AML-193 (cell line): ENCODE results near the gene RNF224.
"Not testable (repeated sequence)": the region's sequence is repeated elsewhere in the genome, so short reads cannot be mapped to it uniquely, and the experiment has no call there.

Source experiments
- DNase-seq, 2 experiments: peaks; one replicate each; lab custom pipeline; 2025; lab: John Stamatoyannopoulos, UW

Gene RNF224

DNA sequence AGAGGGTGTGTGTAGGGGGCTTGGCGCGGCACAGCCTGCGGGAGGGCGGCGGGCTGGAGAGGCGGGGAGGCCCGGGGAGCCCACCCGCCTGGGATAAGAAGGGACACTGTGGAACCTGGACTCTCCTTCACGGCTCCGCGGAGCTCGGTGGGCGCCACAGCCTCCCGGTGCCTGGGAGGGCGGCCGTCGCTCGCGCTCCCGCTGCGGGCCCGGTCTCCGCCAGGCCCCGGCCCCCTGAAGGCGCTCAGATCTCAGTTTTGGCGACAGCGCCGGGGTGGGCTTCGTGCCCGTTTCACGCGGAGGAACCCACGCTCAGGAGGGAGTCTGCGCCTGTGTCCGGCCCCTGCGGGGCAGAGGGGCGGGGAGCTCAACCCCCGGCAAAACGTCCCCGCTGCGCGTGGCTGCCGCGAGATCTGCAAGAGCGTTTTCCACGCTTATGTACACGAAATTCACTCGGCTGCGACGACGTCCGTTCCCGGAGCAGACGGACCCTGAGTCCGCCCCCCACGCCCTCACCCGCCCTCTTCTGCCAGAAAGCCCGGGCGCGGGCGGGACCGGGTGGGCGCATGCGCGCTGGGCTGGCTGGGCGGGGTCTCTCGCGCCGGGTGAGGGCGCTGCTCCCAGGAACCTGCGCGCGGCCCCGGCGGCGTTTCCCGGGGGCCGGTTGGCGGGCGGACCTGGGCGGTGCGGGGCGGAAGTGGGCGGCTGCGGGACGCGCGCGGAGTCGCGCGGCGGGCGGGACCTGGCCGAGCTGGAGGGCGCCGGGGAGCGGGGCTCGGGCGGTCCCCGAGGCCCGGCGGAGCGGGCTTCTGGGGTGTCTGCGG lies 27.5 kb downstream of the RNF224 start, which contains the start of gene NELFB:
Gene NELFB, plus strand, starts transcription at position 704 of the 824 bp plus-strand sequence.
- DNase-seq, result peak; percentile 54 to 68

DNA sequence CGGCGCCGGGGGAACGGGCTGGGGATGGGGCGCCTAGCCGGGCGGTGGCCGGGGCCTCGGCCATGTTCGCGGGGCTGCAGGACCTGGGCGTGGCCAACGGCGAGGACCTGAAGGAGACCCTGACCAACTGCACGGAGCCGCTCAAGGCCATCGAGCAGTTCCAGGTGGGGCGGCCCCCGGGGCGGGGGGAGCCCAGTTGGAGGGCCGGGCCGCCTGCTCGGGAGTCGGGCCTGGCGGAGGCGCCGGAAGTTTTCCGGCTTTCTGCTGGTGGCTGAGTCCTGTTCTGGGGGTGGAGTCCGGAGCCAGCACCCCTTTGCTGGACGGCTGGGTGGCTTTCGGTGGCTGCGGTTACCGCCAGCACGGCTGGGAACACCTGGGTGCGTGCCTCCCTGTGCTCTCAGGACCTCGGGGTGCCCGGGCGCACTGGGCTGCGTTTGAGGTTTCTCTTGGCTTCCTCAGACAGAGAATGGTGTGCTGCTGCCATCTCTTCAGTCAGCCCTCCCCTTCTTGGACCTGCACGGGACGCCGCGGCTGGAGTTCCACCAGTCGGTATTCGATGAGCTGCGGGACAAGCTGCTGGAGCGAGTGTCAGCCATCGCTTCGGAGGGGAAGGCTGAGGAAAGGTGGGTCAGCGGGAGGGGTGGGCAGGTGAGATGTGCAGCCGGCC lies 28.3 kb downstream of the RNF224 start:
- peak in 1 of 2 experiments; percentile 13 for DNase-seq

DNA sequence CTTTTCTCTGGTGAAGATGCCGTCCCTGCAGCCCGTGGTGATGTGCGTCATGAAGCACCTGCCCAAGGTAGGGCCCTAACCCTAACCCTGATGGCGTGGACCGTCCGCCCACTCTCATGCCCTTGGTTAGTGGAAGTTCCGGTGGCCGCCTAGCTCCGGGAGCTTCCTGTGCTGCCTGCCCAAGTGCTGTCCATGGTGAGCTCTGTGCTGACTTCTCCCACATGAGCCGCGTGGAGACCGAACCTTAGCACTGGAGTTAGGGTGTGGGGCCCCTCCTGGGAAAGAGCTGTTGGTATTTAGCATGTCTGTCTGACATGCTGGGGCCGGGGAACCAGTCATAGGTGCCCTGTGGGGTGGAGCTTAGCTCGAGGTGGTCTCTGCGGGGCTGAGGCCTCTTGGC lies 29.1 kb downstream of the RNF224 start:
- DNase-seq, result no peak

DNA sequence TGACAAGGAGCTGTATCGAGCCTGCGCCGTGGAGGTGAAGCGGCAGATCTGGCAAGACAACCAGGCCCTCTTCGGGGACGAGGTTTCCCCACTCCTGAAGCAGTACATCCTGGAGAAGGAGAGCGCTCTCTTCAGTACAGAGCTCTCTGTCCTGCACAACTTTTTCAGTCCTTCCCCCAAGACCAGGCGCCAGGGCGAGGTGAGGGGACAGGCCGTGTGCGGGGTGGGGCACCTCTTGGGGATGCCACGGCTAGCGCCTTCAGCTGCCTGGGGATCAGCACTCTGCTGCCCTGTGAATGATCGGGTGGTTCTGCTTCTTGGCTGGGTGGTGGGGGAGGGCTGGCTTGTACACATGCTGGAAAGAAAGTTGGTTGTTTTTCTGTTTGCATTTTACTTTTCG lies 29.6 kb downstream of the RNF224 start:
- DNase-seq, result no peak

DNA sequence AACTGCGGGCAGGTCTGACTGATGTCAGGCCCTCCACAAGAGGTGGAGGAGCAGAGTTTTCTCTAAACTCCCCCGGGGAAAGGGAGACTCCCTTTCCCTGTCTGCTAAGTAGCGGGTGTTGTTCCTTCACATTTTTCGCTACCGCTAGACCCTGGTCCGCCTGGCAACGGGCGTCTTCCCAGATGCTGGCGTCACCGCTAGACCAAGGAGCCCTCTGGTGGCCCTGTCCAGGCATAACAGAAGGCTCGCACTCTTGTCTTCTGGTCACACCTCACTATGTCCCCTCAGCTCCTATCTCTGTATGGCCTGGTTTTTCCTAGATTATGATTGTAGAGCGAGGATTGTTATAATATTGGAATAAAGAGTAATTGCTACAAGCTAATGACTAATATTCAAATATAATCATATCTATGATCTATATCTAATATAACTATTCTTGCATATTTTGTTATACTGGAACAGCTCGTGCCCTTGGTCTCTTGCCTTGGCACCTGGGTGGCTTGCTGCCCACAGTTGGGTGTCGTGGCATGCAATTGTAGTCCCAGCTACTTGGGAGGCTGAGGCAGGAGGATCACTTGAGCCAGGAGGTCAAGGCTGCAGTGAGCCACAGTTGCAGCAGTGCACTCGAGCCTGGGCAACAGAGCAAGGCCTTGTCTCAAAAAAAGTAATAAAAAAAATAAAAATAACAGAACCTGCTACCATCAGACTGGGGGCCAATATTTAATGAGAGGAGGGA lies 35.0 kb downstream of the RNF224 start:
- DNase-seq, result not testable (repeated sequence)

DNA sequence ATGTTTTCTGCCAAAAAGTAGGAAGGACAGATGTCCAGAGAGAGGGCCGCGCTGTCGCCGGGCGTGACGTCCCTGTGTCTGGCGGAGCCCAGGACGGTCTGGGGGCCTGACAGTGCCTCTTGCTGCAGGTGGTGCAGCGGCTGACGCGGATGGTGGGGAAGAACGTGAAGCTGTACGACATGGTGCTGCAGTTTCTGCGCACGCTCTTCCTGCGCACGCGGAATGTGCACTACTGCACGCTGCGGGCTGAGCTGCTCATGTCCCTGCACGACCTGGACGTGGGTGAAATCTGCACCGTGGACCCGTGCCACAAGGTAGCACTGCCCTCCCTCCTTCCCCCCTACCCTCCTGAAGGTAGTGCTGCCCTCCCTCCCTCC lies 35.6 kb downstream of the RNF224 start:
- no peak for DNase-seq

DNA sequence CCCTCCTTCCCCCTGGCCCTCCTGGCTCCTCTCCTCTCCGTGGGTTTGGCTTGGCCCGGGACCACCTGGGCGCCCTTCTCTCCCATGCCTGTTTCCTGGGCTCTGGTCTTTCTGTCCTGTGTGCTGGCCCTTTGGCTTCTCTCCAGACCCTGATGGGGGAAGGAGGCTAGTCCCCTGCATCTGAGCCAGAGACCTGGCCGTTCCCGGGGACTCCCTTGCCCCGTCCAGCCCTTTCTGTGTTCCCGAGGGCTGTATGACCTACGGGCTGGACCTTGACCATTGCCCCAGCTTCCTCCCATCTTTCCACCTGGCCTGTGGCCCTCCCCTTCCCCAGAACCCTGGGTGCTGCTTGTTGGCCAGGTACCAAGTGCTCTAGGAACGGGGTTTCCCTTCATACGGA lies 36.2 kb downstream of the RNF224 start:
- no peak for DNase-seq

DNA sequence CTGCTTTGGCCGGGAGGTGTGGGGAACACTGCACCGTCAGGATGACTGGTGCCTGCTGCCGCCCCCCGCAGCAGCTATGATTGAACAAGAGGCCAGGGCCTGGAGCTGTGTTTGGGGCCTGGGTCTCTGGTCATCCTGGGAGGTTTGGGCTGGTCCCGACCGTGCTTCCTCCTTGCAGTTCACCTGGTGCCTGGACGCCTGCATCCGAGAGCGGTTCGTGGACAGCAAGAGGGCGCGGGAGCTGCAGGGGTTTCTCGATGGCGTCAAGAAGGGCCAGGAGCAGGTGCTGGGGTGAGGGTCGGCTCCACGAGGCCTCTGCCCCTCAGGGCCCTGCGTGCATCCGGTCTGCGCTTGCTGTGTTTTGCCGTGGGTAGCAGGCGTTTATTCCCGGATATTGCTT lies 36.8 kb downstream of the RNF224 start:
- no peak for DNase-seq

DNA sequence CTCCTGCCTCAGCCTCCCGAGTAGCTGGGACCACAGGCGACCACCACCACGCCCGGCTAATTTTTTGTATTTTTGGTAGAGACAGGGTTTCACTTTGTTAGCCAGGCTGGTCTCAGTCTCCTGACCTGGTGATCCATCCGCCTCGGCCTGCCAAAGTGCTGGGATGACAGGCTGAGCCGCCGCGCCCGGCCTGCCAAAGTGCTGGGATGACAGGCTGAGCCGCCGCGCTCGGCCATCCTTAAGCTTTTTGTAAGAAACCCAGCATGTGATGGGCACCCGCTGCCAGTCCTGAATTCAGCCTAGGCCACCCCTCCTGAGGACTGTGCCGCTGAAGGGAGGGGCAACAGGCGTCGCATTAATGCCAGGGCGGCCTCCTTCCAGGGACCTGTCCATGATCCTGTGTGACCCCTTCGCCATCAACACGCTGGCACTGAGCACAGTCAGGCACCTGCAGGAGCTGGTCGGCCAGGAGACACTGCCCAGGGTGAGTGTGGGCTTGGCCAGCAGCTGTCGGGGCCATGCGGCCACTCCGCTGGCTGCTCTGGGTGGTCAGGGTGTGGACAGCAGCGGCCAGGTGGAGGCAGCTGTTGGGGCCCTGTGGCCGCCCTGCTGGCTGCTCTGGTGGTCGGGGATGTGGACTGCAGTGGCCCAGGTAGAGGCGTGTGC lies 38.3 kb downstream of the RNF224 start:
- DNase-seq, result no peak

DNA sequence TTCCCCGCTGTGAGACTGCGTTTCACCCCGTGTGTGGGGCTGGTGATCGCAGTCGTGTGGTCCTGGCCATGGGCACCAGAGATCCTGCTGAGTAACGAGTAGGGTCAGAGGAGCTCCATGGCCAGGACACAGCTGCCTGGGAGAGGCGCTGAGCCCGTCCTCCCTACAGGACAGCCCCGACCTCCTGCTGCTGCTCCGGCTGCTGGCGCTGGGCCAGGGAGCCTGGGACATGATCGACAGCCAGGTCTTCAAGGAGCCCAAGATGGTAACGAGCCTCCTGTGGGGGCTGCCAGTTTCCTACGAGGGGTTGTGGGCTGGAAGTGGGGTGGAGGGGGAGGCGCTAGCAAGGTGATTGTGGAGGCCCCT lies 38.8 kb downstream of the RNF224 start:
- no peak for DNase-seq

DNA sequence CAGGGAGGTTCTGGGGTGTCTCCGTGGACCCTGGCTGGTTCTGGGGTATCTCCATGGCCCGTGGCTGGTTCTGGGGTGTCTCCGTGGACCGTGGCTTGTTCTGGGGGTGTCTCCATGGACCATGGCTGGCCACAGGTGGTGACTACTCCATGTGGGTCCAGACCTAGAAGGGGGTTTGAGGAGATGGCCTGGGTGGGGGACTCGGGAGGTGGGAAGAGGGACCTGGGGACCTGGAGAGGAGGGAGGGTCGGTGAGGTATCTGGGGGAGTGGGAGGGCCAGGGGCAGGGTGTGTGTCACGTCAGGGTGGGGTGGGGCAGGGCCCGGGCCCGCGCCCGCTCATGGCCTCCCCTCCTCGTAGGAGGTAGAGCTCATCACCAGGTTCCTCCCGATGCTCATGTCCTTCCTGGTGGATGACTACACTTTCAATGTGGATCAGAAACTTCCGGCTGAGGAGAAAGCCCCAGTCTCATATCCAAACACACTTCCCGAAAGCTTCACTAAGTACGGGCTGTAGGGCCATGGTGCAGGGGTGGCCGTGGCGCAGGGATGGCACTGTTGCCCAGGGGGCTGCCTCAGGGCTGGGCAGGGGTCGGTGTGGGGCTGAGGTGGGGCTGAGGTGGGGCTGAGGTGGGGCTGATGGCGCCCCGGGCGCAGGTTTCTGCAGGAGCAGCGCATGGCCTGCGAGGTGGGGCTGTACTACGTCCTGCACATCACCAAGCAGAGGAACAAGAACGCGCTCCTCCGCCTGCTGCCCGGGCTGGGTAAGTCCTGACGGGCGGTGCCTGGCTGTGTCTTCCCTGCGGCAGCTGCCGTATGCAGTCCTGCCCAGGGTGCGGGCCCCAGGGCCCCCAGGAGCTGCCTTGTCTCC lies 39.5 kb downstream of the RNF224 start:
- no peak for DNase-seq

DNA sequence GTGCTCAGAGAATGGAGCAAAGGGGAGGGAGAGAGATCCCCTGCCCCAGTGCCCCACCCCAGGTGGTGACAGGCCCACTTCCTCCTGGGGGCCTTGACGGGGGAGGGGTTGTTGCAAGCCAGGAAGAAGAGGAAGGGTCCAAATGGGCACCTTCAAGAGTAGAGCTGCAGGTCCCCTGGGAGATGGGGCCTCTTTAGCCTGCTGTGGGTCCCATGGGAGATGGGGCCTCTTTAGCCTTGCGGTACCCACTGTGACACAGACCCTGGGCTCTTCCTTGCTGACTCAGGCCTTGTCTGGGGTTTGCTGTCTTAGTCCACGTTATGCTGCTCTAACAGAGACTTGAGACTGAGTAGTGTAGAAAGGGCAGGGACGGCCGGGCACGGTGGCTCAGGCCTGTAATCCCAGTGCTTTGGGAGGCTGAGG lies 40.6 kb downstream of the RNF224 start:
- DNase-seq, result no peak

DNA sequence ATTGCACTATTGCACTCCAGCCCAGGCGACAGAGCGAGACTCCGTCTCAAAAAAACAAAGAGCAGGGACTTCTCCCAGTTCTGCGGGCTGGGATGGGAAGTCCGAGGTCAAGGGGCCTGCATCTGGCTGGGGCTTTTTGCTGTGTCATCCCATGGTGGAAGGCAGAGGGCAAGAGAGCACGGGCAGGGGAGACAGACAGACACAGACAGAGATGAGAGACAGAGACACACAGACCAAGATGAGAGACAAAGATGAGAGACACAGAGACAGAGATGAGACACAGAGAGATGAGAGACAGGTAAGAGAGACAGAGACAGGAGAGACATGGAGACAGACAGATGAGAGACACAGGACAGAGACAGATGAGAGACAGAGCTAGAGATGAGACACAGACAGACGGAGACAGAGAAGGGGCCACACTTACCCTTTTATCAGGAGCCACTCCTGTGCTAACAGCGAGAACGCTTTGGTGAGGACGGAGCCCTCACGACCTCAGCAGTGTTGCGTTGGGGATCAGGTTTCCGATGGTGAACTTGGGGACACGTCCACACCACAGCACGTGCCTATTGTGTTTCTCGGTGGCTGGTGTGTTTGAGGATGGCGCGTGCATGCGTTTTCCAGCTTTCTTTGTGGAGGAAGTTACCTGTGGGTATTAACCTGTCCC lies 41.4 kb downstream of the RNF224 start:
- DNase-seq, result no peak

DNA sequence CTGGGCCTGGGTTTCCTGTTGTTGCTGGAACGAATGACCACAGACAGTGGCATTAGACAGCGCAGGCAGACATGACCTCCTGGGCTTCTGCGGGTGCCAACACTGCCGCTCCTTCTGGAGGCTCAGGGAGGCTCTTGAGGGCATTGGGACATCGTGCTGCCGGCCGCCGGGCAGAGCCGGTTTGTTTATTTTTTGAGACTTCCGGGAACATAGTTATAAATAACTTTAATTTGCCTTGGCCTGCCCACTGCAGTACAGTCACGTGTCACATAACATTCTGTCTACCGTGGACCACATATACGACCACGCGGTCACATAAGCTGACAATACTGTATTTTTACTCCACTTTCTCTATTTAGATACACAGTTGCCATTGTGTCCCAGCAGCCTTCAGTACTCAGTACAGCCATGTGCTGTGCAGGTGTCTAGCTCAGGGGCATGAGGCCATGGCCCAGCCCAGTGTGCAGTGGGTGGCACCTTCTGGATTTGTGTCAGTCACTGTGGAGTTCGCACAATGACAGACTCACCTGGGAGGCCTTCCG lies 42.0 kb downstream of the RNF224 start:
- no peak for DNase-seq

DNA sequence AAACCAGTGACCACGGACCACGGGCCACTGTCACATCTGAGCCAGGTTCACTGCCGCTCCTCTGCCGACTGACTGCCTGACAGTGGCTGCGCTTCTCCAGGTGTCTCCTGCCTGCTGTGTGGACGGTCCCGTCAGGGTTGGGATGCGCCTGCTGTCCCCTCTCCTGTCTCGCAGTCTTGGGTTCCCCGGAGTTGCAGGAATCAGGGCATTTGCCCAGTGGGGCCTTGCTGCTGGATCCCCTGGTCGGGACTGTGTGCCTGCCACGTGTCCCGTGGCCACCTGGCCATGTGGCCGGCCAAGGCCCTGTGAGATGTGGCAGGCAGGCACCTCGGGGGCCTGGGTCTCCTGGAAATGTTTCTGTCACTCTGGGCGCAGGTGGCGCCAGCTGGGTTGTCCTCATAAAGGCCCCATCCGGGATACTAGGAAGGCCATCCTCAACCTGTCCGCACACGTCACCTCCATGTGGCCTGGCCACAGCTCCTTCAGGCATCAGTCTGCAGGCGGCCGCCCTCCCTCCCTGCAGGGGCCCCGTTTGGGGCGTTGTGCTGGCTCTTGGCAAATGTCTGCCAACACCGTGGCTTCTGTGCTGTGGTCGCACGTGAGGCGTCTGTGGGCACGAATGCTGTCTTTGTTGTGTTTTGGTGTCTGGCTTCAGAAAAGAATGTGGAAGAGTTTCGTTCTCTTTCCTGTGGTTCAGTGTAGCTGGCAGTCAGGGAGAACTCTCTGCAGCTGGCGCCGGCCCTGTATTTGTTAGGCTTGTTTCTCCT lies 43.8 kb downstream of the RNF224 start:
- no peak for DNase-seq

DNA sequence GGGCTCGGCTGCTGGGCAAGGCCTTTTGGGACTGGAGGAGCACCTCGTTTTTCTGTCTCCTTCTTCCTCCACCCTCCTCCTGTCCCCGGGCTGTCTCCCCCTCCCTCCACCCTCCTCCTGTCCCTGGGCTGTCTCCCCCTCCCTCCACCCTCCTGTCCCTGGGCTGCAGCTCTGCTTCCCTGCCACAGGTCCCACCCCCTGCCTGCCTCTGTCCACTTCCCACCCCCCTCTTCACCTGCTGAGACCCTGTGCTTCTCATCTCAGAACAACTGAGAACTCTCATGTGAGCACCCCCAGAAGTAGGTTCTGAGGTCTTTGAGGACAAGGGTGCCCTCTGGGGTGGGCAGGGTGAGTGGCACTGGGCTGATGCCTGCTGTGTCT lies 44.4 kb downstream of the RNF224 start:
- DNase-seq, result no peak

DNA sequence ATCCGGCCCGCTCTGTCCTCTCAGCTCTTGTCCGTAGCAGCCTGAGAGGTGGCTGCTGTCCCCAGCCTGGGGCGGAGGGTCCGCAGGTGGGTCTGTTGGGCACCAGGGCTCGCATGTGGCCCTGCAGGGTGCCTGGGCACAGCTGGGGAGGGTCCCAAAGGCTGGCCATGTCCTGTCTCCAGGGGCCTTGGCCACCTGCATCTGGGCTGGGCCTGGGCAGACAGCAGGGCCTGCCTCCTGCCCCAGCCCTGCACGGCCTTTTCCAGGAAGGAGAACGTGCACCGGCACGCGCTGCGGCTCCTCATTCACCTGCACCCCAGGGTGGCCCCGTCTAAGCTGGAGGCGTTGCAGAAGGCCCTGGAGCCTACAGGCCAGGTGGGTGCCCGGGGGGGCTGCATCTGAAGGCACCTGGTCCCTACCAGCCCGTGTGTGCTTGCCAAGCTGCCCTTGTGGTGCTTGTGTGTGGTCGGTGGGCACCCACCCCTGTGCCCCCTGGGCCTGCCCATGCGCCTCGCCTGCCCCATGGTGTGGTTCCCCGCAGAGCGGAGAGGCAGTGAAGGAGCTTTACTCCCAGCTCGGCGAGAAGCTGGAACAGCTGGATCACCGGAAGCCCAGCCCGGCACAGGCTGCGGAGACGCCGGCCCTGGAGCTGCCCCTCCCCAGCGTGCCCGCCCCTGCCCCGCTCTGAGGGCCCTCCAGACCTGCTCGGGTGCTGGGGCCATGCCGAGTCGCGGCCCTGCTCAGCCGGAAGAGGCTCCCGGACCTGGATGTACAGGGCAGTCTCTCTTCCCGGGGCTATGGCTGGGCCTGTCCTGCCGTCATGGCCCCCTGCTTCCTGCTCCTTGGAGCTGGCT lies 45.2 kb downstream of the RNF224 start:
- no peak for DNase-seq

DNA sequence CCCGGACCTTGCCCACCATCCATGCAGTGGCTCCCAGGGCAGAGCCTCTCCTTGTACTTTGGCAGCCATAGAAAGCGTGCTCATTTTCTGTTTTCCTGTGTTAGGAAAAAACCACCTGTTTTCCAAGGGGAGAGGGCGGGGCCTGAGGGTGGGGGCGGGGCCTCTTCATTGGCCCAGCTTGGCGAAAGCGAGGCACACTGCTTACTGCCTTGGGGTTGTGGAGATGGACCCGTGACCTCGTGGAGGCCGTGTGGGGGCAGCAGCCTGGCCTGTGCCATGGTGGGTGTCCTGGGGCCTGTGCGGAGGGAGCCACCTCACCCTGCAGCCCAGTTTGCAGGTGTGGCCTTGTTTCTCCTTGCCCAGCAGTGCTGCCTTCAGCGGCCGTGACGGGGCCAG lies 45.8 kb downstream of the RNF224 start:
- no peak for DNase-seq
